NB4 (cell line): Measurements from ENCODE around the gene AKR1A1.

ENCODE experiments used
- POLR2A ChIP-seq: IDR thresholded peaks from 2 replicates; pipeline ENCODE4 v1.6.1; 2011; ENCODE audit warnings: mild to moderate bottlenecking; ENCODE audit not compliant: insufficient read length; ENCODE audit errors: extremely low read depth
- TF ChIP-seq, protein P1 (sequence below): IDR thresholded peaks from one replicate; pipeline ENCODE4 v1.5.1; 2012; ENCODE audit warnings: low read depth, low read length

DNA sequence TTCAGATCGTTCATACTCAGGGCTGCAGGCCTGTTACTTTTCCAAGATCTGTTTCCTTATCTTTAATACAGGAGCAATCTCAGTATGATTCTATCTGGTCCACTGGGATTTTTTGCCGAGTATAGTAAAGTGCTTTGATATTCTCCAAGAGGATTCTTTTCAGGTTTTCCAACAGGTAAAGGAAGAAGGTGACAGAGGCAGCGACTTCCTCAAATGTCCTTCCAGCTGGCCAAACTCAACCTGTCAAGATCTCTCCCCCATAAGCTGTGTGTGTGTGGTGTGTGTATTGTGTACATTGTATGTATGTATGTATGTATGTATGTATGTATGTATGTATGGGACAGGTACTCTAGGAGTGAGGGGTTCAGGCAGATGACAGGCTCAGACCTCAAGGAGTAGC lies 1.1 kb downstream of the AKR1A1 start:
- TF ChIP-seq, protein P1, sequence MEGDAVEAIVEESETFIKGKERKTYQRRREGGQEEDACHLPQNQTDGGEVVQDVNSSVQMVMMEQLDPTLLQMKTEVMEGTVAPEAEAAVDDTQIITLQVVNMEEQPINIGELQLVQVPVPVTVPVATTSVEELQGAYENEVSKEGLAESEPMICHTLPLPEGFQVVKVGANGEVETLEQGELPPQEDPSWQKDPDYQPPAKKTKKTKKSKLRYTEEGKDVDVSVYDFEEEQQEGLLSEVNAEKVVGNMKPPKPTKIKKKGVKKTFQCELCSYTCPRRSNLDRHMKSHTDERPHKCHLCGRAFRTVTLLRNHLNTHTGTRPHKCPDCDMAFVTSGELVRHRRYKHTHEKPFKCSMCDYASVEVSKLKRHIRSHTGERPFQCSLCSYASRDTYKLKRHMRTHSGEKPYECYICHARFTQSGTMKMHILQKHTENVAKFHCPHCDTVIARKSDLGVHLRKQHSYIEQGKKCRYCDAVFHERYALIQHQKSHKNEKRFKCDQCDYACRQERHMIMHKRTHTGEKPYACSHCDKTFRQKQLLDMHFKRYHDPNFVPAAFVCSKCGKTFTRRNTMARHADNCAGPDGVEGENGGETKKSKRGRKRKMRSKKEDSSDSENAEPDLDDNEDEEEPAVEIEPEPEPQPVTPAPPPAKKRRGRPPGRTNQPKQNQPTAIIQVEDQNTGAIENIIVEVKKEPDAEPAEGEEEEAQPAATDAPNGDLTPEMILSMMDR, result no peak
- TF ChIP-seq POLR2A, result no peak
